DMS153 treated with DMSO at 0.1 percent for 48 hours (cell line): ENCODE measurements around the gene CHD5.

ENCODE experiments used
- DNase-seq: peaks from one replicate; lab custom pipeline; 2025; ENCODE audit not compliant: unreplicated experiment; lab: John Stamatoyannopoulos, UW

The CHD5 gene

DNA sequence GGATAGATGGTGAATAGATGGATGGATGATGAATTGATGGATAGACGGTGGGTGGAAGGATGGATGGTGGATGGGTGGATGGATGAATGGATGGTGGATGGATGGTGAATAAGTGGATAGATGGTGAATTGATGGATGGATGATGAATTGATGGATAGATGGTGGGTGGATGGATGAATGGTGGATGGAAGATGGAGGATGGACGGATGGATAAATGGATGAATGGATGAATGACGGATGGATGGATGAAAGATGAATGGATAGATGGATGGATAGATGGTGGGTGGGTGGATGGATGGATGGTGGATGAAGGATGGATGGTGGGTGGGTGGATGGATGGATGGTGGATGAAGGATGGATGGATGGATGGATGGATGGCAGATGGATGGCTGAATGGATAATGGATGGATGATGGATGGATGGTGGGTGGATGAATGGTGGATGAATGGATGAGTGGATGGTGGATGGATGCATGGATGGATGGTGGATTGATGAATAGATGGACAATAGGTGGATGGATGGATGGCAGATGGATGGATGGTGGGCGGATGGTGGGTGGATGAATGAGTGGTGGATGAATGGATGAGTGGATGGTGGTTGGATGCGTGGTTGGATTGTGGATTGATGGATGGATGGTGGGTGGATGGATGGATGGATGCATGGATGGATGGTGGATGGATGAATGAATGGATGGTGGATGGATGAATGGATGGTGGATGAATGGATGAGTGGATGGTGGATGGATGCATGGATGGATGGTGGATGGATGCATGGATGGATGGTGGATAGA is 5.3 kb downstream of the CHD5 start:
- DNase-seq = no peak

DNA sequence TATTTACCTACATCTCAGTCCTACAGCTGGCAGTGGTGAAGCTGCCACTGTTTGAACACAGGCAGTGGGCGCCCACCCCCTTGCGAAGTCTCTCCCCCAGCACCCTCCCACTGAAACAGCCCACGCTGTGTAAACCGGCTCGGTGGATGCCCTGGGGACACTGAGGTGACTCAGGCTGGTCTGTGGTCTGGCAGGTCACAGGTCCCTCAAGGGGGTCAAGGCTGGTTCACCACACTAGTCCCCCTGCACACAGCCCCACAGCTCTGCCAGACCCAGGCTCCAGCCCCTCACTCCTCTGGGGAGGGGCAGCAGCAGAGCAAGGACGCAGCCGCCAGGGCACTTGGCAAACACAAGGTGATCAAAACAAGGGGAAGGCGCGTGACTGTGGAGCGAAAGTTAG is 7.6 kb downstream of the CHD5 start:
- no peak for DNase-seq

DNA sequence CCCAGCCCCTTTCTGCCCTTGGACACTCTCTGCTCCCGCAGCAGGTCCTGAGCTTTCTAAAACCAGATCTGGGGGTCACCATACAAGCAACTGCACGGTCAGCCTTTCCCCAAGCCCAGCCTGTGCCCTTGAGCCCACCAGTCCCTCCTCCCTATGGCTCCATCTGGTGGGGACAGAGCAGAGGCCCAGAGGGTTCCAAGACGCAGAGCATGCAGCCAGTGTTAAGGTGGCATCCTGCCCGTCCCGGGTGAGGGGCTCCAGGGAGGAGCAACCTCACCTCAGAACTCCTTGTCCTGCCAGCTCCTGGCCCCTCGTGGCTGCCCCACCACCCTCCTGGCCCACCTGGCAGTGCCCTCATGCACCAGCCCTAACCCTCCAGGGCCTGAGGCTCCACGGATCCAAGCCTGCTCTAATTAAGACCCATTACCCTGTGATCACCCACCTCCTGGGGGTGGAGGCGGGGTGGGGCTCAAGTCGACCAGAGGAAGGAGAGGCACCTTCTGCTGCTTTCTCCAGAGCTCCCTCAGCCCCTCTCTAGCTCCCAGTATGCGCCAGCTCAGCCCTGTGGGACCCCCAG is 8.5 kb downstream of the CHD5 start:
- no peak for DNase-seq

GRCh38 chr1:6170742-6171201 is 9.3 kb downstream of the CHD5 start:
- no peak for DNase-seq

- no peak for DNase-seq
These were observed 9.9 kb downstream of the CHD5 start for GRCh38 chr1:6170116-6170741.

GRCh38 chr1:6168947-6169586 is 11.1 kb downstream of the CHD5 start:
- DNase-seq = no peak

GRCh38 chr1:6167391-6168303 is 12.5 kb downstream of the CHD5 start:
- no peak for DNase-seq

DNA sequence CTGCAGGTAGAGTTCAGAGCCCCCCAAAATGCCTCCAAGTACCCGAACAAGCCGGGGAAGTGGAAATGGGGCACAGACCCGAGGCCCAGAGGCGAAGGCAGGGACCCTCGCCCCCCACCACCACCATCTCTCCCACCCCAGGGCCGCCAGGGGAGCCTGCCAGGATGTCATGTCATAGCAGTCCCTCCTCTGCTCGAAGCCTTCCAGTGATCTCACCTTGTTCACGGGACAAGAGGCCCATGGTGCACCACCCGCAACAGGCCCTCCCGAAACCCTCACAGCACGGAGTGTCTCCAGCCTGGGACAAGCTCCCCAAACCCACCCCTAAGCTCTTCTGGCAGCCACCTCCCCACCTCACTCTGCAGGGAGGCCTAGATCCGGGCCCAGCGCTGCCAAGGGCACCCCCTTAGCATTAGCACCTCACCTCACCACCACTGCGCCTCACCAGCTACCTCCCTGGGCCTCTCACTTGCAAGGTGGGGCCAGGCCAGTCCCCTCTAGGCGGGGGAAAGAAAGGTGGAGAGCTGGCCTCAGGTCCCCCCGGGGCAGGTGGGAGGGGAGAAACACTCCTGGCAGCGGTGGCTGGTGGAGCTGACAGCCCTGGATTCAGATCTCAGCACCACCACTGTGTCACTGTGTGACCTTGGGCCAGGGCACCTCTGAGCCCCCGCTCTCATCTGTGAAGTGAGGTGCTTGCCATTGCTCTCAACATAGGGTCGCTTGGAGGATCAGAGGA is 13.3 kb downstream of the CHD5 start:
- no peak for DNase-seq

GRCh38 chr1:6166221-6166620 is 13.9 kb downstream of the CHD5 start:
- DNase-seq = no peak

- no peak for DNase-seq
These were observed 14.6 kb downstream of the CHD5 start for GRCh38 chr1:6165441-6165985.

DNA sequence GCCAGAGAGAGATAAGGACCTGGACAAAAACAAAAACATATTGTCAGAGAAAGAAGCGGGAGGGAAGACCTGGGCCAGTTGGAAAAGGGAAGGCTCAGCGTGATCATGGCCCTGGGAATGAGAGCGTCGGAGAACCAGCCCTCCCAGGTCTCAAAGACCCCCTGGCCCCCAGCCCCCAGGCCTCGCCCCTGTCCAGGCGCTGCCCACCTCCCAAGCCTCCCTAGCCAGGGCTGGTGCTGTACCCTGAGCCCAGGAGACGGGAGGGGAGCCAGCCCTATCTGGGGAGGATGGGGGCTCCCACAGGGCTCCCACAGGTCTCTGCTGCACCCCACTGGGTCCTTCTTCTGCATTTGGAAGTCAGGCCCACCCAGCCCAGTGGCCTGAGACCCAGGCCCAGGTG is 15.1 kb downstream of the CHD5 start:
- no peak for DNase-seq

GRCh38 chr1:6163973-6164617 is 16.0 kb downstream of the CHD5 start:
- no peak for DNase-seq

GRCh38 chr1:6163191-6163972 is 16.7 kb downstream of the CHD5 start:
- DNase-seq = no peak

GRCh38 chr1:6162773-6163172 is 17.3 kb downstream of the CHD5 start:
- DNase-seq = peak; percentile 41

DNA sequence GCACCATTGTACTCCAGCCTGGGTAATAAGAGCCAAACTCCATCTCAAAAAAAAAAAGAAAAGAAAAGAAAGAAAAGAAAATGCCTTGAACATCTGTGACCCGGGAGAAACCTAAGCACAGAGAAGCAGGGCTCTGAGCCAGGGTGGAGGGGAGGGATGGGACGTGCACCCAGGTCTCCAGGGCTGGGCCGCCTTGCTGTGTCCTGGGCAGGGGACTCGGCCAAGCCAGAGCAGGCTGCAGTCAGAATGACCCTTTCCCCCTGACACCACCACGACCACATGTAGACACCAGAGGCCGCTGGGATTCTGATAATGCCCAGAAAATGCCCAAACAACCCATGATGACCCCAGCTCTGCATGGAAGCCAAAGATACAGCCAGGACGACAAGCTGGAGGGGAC is 17.8 kb downstream of the CHD5 start:
- DNase-seq = no peak

- DNase-seq = no peak
These were observed 21.9 kb downstream of the CHD5 start for GRCh38 chr1:6158181-6158580.

- DNase-seq = peak; percentile 76
These were observed 22.5 kb downstream of the CHD5 start for GRCh38 chr1:6157528-6158174.

DNA sequence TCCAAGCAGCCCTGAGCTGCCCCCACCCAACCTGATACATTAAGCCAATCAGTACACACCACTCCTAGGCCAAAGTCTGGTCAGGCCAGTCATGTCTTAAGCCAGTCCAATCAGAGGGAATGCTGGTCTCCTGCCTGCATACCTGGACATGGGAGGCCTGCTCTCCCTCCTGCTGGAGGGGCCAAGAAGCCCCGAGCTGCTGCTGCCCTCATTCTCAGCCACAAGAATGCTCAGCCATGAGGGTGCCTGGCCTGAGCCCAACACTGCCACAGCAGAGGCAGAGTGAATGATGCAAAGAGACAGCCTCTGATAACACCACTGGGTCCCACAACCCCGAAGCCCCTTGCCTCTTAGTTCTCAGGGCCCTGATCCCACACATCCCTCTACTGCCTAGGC is 23.0 kb downstream of the CHD5 start:
- no peak for DNase-seq
